Right forelimb (tissue), 1 donor: ENCODE data around the gene VPS13C.

Experiments used
- DNase-seq: peaks from one replicate; pipeline ENCODE4 v3.0.0-alpha.2; 2018

VPS13C gene, protein sequence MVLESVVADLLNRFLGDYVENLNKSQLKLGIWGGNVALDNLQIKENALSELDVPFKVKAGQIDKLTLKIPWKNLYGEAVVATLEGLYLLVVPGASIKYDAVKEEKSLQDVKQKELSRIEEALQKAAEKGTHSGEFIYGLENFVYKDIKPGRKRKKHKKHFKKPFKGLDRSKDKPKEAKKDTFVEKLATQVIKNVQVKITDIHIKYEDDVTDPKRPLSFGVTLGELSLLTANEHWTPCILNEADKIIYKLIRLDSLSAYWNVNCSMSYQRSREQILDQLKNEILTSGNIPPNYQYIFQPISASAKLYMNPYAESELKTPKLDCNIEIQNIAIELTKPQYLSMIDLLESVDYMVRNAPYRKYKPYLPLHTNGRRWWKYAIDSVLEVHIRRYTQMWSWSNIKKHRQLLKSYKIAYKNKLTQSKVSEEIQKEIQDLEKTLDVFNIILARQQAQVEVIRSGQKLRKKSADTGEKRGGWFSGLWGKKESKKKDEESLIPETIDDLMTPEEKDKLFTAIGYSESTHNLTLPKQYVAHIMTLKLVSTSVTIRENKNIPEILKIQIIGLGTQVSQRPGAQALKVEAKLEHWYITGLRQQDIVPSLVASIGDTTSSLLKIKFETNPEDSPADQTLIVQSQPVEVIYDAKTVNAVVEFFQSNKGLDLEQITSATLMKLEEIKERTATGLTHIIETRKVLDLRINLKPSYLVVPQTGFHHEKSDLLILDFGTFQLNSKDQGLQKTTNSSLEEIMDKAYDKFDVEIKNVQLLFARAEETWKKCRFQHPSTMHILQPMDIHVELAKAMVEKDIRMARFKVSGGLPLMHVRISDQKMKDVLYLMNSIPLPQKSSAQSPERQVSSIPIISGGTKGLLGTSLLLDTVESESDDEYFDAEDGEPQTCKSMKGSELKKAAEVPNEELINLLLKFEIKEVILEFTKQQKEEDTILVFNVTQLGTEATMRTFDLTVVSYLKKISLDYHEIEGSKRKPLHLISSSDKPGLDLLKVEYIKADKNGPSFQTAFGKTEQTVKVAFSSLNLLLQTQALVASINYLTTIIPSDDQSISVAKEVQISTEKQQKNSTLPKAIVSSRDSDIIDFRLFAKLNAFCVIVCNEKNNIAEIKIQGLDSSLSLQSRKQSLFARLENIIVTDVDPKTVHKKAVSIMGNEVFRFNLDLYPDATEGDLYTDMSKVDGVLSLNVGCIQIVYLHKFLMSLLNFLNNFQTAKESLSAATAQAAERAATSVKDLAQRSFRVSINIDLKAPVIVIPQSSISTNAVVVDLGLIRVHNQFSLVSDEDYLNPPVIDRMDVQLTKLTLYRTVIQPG (N-terminal part only)

DNA sequence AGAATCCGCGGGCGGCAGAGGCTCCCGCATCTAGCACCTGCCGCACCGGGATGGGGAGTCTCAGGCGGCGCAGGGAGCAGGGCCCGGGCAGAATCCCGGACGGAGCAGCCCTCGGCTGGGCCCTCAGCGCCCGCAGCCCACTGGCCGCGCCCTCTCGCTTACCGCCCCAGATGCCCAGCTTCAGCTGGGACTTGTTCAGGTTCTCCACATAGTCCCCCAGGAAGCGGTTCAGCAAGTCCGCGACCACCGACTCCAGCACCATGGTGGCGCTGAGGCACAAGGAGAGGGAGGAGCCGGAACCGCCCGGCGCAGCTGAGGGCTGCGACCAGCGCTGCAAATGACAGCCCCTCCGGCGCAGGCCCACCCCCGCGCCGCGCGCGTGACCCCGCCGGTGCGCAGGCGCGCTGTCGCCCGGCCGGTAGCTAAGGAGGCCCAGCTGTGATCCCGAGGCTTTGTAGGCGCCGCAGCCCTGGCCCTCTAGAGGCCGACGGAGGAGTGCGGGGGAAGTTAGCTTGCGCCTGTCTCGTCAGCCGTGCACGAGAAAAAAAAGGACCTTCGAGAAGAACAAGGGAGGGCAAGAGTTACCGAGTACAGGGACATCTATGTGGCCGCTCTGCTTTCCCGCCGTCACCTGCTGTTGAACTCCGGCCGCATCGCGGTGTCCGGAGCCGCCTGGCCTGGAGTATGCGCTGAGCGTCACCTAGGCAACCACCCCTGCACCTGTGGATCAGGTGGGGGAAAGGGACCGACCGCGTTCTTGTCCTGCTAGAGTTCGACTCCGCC, at the start of gene VPS13C:
TSS of gene VPS13C (minus strand) at position 335 of the 783 bp plus-strand sequence. CDS start at position 262, 73 bp downstream.
- DNase-seq: peak; percentile 94

- DNase-seq: no peak
Observed at GRCh38 chr15:62109437-62109836, 49.2 kb upstream of the VPS13C start.

GRCh38 chr15:62108411-62108810, 48.2 kb upstream of the VPS13C start:
- no peak for DNase-seq

DNA sequence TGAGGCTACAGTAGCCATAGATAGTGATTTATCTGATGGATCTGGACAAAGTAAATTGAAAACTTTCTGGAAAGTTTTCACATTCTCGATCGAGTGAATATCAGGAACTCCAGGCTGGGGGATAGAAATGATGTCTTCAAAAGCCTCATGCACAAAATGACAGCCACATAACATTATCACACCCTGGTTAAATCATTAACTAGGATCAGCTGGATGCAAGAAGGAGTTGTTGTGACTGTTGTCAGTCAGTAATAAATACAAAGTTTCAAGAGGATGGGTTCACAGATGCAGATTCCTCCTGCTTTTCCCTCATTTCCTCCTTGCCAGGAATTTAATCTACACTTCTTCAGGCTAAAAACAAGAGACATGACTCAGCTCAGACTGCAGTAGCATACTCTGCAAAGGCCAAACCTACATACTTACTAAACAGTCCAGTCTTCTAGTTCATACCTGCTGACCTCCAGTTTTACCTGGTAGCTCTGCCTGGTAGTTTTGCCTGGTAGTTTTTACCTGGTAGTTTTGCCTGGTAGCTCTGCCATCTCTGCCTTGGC, 47.4 kb upstream of the VPS13C start:
- DNase-seq: no peak

DNA sequence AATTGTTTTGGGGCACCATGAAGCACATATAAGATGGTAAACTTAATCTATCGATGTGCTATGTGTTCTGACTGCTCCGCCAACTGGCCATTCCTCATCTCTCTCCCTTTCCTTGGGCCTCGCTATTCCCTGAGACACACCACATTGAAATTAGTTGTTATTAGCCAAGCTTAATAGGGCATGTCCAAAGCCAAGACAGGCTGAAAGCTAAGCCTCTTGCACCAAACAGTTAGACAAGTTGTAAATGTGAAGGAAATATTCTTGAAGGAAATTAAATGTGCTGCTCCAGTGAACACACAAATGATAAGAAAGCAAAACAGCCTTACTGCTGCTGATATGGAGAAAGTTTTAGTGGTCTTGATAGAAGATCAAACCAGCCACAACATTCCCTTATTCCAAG, 45.8 kb upstream of the VPS13C start:
- no peak for DNase-seq

GRCh38 chr15:62105266-62105665, 45.0 kb upstream of the VPS13C start:
- DNase-seq: no peak

DNA sequence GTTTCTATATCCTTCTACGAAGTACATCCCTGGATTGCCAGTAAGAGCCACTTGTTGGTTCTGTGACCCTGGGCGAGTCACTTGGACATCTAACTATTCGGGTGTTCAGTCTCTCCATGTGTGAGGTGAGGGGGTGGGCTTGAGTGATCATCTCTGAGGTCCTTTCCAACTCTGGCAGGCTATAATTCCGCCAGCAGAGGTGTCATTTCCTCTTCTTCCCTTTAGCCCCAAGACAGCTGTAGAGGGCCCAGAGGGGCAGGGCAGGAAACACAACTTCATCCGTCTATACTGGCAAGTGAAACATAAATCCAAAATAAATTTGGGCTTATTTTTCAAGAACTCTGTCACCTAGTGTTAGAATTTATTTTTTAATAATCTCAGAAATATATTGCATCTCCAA, 44.6 kb upstream of the VPS13C start:
- no peak for DNase-seq

- no peak for DNase-seq
Observed at GRCh38 chr15:62104401-62104800, 44.2 kb upstream of the VPS13C start.

DNA sequence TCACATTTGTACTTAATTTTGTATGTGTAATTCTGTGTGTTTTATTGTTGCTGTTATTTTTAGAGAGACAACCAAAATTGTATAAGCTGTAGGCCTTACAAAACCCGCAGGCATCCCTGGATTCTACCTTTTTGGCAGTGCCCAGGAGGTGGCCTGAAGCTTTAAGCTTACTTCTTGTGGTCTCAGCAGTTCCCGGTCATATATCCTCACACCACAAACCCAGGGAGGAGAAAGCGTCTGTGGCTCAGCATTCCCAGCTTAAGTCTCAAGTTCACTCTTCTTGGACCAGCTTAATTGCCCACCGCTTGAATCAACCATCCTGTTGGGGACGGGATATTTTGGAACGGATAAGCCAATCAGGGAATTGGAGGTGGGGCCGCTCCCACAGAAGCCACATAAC, 43.2 kb upstream of the VPS13C start:
- no peak for DNase-seq

GRCh38 chr15:62099094-62099601, 38.9 kb upstream of the VPS13C start:
- no peak for DNase-seq

GRCh38 chr15:62094388-62094787, 34.1 kb upstream of the VPS13C start:
- DNase-seq: no peak

- no peak for DNase-seq
Observed at GRCh38 chr15:62093809-62094208, 33.6 kb upstream of the VPS13C start.

- DNase-seq: no peak
Observed at GRCh38 chr15:62090988-62091387, 30.7 kb upstream of the VPS13C start.

DNA sequence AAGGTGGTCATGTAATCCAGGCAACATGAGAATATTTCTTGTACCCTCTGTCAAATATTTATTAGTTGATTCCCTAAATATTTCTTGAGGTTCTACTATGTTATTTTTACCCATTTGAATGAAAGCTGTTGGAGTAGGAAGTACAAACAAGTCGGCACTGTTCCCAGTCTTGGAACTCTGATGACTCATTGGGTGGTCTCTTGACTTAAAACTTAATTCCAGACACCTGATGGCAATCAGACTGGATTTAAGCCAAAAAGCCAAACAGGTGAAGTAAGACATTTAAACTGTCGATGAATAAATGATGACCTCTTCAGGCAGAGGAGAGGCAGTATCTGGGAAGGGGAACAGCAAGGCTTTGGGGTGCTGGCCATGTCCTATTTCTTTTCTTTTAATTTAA, 29.4 kb upstream of the VPS13C start:
- DNase-seq: no peak

- DNase-seq: no peak
Observed at GRCh38 chr15:62088353-62088693, 28.1 kb upstream of the VPS13C start.

DNA sequence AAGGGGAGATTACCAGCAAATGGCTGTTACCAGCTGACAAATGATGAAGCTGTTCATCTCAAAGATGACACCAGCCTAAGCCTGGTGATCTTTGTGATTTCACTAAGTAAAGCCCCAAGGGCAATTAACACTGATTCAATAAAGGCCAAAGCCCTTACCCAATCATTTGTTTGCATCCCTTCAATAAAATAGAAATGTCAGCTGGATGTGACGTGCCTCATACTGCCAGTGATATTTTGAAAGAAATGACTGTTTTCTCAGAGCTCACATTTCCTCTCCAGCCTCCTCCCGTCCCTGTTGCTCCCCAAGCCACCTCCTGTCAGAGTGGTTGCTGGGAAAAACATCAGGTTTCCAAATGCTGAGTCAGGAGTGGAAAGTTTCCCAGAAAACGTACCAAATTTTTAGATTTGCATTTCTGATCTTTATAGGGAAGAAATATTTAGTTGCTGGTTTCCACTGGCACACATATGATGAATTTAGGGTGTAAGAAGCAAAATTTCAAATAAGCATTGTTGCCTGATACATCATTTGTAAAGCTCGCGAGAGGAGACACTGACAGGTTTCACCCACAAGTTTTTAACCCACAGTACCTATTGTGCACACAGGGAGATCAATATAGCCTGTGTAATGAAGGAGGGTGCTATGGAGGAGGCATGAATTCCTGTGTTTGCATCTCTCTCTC, 27.6 kb upstream of the VPS13C start:
- DNase-seq: no peak

- no peak for DNase-seq
Observed at GRCh38 chr15:62085740-62086139, 25.5 kb upstream of the VPS13C start.

GRCh38 chr15:62083194-62084154, 23.2 kb upstream of the VPS13C start:
- DNase-seq: no peak

DNA sequence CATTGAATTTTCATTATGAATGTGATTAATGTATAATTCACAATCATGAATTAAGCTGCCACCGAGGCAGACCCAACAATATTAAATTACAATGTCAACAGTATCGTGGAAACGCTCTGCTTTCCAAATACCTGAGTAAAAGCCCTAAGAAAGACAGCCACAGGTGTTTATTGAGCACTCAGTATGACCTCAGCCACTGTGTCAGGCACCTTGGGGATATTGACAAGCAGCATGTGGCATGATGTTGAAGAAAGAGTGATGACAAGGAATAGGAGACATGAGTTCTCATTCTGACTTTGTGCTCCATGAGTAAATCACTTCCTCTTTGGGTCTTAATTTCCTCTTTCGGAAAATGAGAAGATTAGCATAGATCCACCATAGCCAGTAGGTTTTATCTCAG, 19.3 kb upstream of the VPS13C start:
- no peak for DNase-seq
